GM18951 (cell line): ENCODE data around the gene ZDHHC11B.
"Not testable (repeated sequence)": the region's sequence is repeated elsewhere in the genome, so short reads cannot be mapped to it uniquely, and the experiment has no call there.

Experiments used
- POLR2A ChIP-seq: IDR thresholded peaks from 4 replicates; pipeline ENCODE4 v1.6.1; 2011; ENCODE audit warnings: mild to moderate bottlenecking; ENCODE audit not compliant: insufficient read length, insufficient read depth; ENCODE audit errors: extremely low read depth
- in situ Hi-C: fragments of 300-500 bp; cut with MboI; formaldehyde crosslinking; loops from one replicate; pipeline ENCODE4 v1.12.0; 2022; ENCODE audit warnings: low sequenced_read_pairs, mixed read lengths, inconsistent platforms; ENCODE audit not compliant: unreplicated experiment

The ZDHHC11B gene

GRCh38 chr5:787224-787856 lies 2.8 kb upstream of the ZDHHC11B start:
- in situ Hi-C loops = not testable (repeated sequence)

- in situ Hi-C loops = not testable (repeated sequence)
Measured at GRCh38 chr5:785181-785705, 714 bp upstream of the ZDHHC11B start.

- in situ Hi-C loops = not testable (repeated sequence)
Measured at GRCh38 chr5:783881-784427, 575 bp downstream of the ZDHHC11B start.

GRCh38 chr5:783049-783802 lies 1.3 kb downstream of the ZDHHC11B start:
- in situ Hi-C loops = not testable (repeated sequence)

GRCh38 chr5:782356-782755 lies 2.2 kb downstream of the ZDHHC11B start:
- in situ Hi-C loops = not testable (repeated sequence)

DNA sequence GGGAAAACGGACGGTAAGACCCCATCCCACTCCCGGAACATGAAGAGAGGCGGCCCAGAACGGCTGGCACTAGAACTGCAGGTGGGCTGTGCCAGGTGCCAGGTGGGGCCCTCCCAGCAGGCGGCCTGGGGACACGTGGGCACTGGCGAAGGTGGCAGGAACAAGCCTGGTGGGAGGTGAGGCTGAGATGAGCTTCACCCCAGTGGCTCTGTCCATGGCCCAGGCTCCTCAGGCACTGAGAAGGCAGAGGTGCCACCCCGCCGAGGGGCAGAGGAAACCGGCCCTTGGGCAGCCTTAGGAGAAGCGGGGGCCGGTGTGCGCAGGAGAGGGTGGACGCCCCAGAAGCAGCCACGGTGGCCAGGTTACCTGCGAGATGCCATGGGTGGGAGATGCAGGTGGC lies 4.0 kb downstream of the ZDHHC11B start:
- in situ Hi-C loops = not testable (repeated sequence)

GRCh38 chr5:778967-779366 lies 5.6 kb downstream of the ZDHHC11B start:
- in situ Hi-C loops = not testable (repeated sequence)

DNA sequence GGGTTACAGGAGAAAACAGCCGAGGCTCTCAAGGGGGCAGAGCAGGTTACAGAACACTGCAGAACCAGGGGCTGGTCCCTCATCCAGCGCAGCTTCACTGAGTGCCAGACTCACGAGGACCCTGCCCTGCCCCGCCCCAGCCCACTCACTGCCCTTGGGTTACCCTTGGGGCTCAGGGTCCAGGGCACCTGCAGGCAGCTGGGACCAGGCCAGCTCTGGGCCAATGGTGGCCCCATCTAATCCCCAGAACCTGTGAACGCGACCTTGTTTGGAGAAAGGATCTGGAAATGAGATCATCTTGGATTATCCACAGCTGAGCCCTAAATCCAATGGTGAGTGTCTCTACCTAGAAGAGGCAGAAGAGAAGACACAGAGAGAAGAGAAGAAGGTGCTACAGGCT lies 6.1 kb downstream of the ZDHHC11B start:
- in situ Hi-C loops = not testable (repeated sequence)

- TF ChIP-seq POLR2A = no peak
- in situ Hi-C loops = no loop called here
Measured at GRCh38 chr5:777756-778161, 6.8 kb downstream of the ZDHHC11B start.

DNA sequence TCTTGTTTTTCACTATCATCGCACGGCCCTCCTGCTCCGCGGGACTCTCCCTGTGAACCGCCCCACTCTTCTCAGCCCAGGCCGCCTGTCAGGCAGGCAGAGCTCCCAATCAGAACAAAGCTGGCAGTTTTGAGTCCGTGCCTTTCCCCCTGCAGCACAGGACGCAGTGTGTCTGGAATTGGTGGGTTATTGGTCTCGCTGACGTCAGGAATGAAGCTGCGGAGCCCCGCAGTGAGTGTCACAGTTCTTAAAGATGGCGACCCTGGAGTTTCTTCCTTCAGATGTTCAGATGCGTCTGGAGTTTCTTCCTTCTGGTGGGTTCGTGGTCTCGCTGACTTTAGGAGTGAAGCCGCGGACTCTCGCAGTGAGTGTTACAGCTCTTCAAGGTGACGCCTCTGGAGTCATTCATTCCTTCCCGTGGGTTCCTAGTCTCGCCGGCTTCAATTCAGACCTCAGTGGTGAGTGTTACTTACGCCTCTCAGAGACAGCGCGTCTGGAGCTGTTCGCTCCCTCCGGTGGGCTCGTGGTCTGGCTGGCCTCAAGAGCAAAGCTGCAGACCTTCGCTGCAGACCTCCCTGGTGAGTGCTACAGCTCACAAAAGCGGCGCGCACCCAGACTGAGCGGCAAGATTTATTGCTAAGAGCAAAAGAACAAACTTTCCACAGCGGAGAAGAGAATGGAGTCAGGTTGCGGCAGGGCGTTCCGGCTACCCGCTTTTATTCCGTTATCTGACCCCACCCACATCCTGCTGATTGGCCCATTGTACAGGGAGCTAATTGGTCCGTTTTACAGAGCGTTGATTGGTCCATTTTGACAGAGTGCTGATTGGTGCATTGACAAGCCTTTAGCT lies 7.4 kb downstream of the ZDHHC11B start:
- in situ Hi-C loops = no loop called here
- no peak for TF ChIP-seq POLR2A

GRCh38 chr5:775961-776861 lies 8.3 kb downstream of the ZDHHC11B start:
- TF ChIP-seq POLR2A = no peak
- in situ Hi-C loops = no loop called here

DNA sequence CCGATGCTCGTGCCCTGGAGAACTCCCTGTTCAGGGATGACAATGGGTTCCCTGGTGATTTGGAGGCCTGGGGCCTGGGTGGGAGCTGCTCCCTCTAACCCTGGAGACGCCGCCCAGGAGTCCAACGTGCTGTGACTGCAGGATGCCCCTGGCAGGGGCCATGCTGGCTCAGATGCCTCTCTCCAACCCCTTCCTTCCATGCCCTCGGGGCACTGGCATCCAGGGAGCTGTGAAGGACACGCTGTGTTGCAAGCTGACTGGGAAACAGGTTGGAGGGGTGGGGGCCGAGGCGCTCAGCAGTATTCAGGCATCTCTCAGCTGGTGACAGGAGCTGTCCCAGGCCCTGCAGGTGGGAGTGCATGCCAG lies 9.0 kb downstream of the ZDHHC11B start:
- in situ Hi-C loops = not testable (repeated sequence)

DNA sequence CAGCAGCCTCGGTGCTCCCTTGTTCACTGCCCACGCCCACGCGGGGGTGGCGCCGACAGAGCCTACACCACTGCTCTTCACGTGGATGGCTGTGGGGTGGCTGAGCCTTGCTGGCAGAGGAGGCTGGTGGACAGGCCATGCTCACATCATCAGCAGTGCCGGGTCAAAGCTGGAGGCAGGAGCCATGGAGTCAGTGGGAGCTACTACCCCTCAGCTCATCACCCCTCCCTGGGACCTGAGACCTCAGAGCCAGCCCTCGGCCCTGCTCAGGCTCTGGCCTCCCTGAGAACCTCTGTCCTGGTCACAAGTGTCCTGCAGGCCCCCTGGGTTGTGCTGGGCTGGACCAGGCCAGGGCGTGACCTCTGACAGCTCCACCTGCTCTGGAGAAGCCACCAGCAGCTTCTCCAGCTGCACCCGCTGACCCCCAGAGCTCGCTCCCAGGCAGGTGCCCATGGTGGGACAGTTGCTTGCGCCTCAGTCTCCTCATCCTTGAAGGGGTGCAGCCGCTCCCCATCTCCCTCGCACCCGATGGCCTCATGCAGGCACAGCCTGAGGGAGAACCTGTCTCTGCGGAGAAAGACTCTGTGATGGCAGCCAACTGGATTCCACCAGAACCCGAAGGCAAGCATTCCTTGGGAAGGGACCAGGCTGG lies 9.5 kb downstream of the ZDHHC11B start:
- in situ Hi-C loops = loop anchor here (5.0 kb wide), 1 partner anchor 93 kb away; no protein-coding TSS in a partner anchor

- in situ Hi-C loops = loop anchor here (5.0 kb wide), 1 partner anchor 92 kb away; no protein-coding TSS in a partner anchor
Measured at GRCh38 chr5:774304-774703, 10.2 kb downstream of the ZDHHC11B start.
